Epithelial cell of proximal tubule (primary cell): ENCODE measurements around the gene PDXDC1. TPM values are rescaled to one million over a fixed set of nuclear protein-coding genes. Genes with fewer than 3 reads are reported as not detected.
"Not testable (repeated sequence)": the region's sequence is repeated elsewhere in the genome, so short reads cannot be mapped to it uniquely, and the experiment has no call there.

Experiments
- DNase-seq: peaks from one replicate; pipeline ENCODE4 v3.0.0-alpha.2; 2011; ENCODE audit warnings: low read depth
- H3K4me3 ChIP-seq: 2 replicates; pipeline ENCODE4 v1.5.1; 2011; ENCODE audit warnings: low read depth, mild to moderate bottlenecking, low read length
- CTCF ChIP-seq: conservative IDR thresholded peaks from 2 replicates; pipeline ENCODE4 v1.5.1; 2012; ENCODE audit warnings: low read depth, mild to moderate bottlenecking, low read length
- total RNA-seq: library from RNA; depleted of rRNA; stranded (reverse); fragments of >200 nt; gene quantifications from 2 replicates; pipeline ENCODE4 v1.2.3, GENCODE V29; 2015

PDXDC1 gene
- total RNA-seq, 1 donor from 2014 or later: 43.9 TPM

GRCh38 chr16:15046692-15047376, 72.0 kb downstream of the PDXDC1 start:
- H3K4me3 ChIP-seq: no peak overlapping the region
- DNase-seq: no peak
- no peak for TF ChIP-seq CTCF

GRCh38 chr16:15049581-15050180, 74.9 kb downstream of the PDXDC1 start:
- DNase-seq: no peak
- H3K4me3 ChIP-seq: no peak overlapping the region
- no peak for TF ChIP-seq CTCF

- not testable (repeated sequence) for DNase-seq, H3K4me3 ChIP-seq
Observed at GRCh38 chr16:15050440-15050839, 75.6 kb downstream of the PDXDC1 start.

DNA sequence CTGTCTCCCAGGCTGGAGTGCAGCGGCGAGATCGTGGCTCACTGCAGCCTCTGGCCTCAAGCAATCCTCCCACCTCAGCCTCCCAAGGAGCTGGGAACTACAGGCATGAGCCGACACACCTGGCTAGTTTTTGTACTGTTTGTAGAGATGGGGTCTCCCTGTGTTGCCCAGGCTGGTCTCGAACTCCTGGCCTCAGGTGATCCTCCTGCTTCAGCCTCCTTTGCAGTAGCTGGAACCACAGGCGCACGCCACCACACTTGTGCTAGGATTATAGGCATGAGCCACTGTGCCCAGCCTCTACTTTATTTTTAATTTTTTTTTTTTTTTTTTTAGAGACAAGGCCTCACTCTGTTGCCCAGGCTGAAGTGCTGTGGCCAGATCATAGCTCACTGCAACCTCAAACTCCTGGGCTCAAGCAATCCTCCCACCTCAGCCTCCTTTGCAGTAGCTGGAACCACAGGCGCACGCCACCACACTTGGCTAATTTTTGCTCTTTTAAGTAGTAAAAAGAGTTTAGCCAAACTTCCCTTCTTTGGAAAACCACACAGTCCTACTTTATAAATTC, 76.6 kb downstream of the PDXDC1 start:
- no peak for TF ChIP-seq CTCF
- no peak for DNase-seq

GRCh38 chr16:15052747-15053476, 78.1 kb downstream of the PDXDC1 start:
- no peak for TF ChIP-seq CTCF
- DNase-seq: no peak
- no peak overlapping the region for H3K4me3 ChIP-seq

More for the DNA sequence above, 76.6 kb downstream of the PDXDC1 start:
- H3K4me3 ChIP-seq: no peak overlapping the region

DNA sequence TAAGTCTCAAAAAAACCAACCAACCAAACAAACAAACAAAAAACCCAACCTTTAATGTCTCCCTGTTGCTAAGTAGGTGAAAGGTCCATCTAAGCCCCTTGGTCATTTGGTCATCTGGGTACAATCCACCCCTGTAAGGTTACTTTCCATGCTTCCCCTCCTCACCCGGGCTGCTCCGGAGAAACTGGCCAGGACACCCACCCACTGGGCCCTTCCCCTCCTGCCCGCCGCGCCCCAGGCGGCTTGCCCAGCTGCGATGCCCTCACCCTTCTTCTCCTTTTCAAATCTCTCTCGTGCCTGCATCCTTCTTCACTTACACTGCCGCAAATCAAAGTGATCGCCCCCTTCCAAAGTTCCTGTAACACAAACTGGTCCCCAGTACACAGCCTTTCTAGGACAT, 79.1 kb downstream of the PDXDC1 start:
- H3K4me3 ChIP-seq: no peak overlapping the region
- DNase-seq: no peak
- TF ChIP-seq CTCF: no peak
